HFFc6 (cell line): Measurements from ENCODE around the gene CCNB1IP1. TPM values are rescaled to one million over a fixed set of nuclear protein-coding genes. Genes with fewer than 3 reads are reported as not detected.

Experiments
- DNase-seq: peaks from one replicate; pipeline ENCODE4 v3.0.0-alpha.2; 2018
- H3K27ac Mint-ChIP-seq: 2 replicates; pipeline ENCODE4 v1.8.0; 2020; ENCODE audit warnings: mild to moderate bottlenecking, mixed read lengths
- H3K27me3 Mint-ChIP-seq: 2 replicates; pipeline ENCODE4 v1.8.0; 2021; ENCODE audit warnings: mild to moderate bottlenecking, moderate library complexity, mixed read lengths; ENCODE audit not compliant: insufficient read depth
- H3K36me3 Mint-ChIP-seq: 2 replicates; pipeline ENCODE4 v1.8.0; 2021; ENCODE audit warnings: low read depth, mixed read lengths
- H3K4me1 Mint-ChIP-seq: 2 replicates; pipeline ENCODE4 v1.8.0; 2020; ENCODE audit warnings: low read depth, mixed read lengths
- H3K4me3 Mint-ChIP-seq: 2 replicates; pipeline ENCODE4 v1.8.0; 2020; ENCODE audit warnings: mild to moderate bottlenecking, moderate library complexity, mixed read lengths
- H3K9me3 Mint-ChIP-seq: 2 replicates; pipeline ENCODE4 v1.8.0; 2020; ENCODE audit warnings: mild to moderate bottlenecking, mixed read lengths
- CTCF ChIP-seq: fragments of 200-600 bp; sonication (generic); IDR thresholded peaks from 2 replicates; pipeline ENCODE4 v1.5.0; 2021; ENCODE audit warnings: antibody characterized with exemption, mild to moderate bottlenecking
- total RNA-seq, 6 experiments: library from RNA; stranded (reverse); fragmentation: NEBNext Ultra II Directional; extraction: Animal tissue kit (Norgen Biotek cat#: 25700); gene quantifications; 2 replicates in 1 of 6; 3 replicates in 5 of 6; pipeline ENCODE4 v1.2.3, GENCODE V29; 2021

CCNB1IP1 gene
- total RNA-seq, 6 experiments from 2014 or later: 17.6 to 24.0 (median 20.3) TPM

GRCh38 chr14:20333494-20333841 lies 389 bp upstream of the CCNB1IP1 start:
- Mint-ChIP-seq H3K4me3 (peak overlapping the region; percentile 98), H3K27me3 (no peaks in the 10 kb centered on the region; the same call in 1 of the 2 replicates), H3K27ac (peak overlapping the region; percentile 93), H3K36me3 (peaks cover 6% of the 10 kb centered on the region; the same call in 1 of the 2 replicates), H3K4me1 (peaks cover 38% of the 10 kb centered on the region), H3K9me3 (no peaks in the 10 kb centered on the region)
- DNase-seq: no peak
- TF ChIP-seq CTCF: no peak

DNA sequence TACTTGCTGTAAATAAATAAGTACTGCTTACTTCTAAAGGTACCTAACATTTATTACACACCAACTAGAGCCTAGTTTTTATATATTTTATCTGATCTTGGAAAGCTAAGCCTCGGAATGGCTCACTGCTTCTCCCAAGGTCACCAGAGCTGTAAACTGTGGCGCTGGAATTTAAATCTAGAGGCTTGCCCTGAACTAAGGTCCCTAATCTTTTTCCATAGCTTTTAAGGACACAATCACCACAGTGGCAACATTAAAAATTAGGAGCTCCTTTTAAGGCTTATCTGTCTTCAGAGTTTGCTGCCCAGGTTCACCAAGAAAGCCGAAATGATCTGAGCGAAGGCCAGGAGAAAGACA lies 670 bp downstream of the CCNB1IP1 start:
- no peaks in the 10 kb centered on the region; the same call in 1 of the 2 replicates for H3K27me3 Mint-ChIP-seq
- H3K36me3 Mint-ChIP-seq: peaks cover 6% of the 10 kb centered on the region; the same call in 1 of the 2 replicates
- H3K4me1 Mint-ChIP-seq: peaks cover 45% of the 10 kb centered on the region
- DNase-seq: peak; percentile 12
- no peak for TF ChIP-seq CTCF
- peak overlapping the region; percentile 98 for H3K4me3 Mint-ChIP-seq
- H3K27ac Mint-ChIP-seq: peak overlapping the region; percentile 93
- no peaks in the 10 kb centered on the region for H3K9me3 Mint-ChIP-seq

DNA sequence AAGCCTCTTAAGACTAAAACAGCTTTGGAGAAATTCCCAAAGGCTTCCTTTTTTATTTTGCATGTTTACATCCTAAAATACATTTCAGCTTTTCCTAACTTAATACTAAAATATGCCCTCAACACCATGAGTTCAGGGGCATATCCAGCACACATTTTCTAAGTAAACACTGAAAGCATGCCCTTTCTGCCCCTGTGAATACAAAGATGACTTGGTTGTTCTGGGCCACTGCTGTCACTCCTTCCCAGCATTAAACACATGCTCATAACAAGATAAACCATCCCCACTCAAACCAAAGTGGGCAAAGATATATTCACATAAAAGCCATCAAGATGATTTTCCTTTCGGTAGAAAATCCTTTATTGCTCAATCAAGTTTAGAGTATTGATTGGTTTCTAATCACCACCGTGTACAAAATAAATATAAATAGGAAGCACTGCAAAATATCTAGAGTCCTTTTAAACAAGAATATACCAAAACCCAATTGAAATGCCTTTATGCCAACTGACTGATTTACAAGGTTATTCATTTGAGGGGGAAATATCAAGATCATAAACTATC lies 1.9 kb downstream of the CCNB1IP1 start:
- DNase-seq: no peak
- H3K27me3 Mint-ChIP-seq: no peaks in the 10 kb centered on the region; the same call in 1 of the 2 replicates
- H3K27ac Mint-ChIP-seq: peak overlapping the region; percentile 65
- H3K9me3 Mint-ChIP-seq: no peaks in the 10 kb centered on the region
- peak overlapping the region; percentile 98 for H3K4me3 Mint-ChIP-seq
- H3K4me1 Mint-ChIP-seq: peaks cover 52% of the 10 kb centered on the region
- H3K36me3 Mint-ChIP-seq: peaks cover 6% of the 10 kb centered on the region; the same call in 1 of the 2 replicates
- no peak for TF ChIP-seq CTCF

GRCh38 chr14:20329355-20329754 lies 3.7 kb downstream of the CCNB1IP1 start:
- Mint-ChIP-seq H3K4me1 (peaks cover 52% of the 10 kb centered on the region), H3K36me3 (peaks cover 9% of the 10 kb centered on the region; the same call in 1 of the 2 replicates), H3K27ac (no peak overlapping the region), H3K4me3 (no peak overlapping the region), H3K27me3 (no peaks in the 10 kb centered on the region), H3K9me3 (no peaks in the 10 kb centered on the region)
- DNase-seq: no peak
- no peak for TF ChIP-seq CTCF

DNA sequence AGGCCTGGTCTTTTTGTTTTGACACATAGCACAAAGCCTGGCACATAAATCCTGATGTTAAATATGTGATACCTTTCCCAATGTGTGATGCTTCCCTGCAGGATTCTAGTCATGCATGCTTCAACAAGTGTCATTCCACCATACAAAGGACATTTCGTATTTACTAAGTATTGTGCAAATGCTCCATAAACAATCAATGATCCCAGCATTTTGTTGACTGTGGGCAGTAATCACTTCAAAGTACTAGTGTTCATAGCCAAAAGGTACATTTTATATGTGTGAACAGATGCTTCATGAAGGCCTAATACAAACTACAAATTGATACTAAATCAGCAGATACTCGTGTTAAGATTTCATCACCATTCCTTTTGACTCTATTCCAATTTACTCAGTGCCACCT lies 4.4 kb downstream of the CCNB1IP1 start:
- Mint-ChIP-seq H3K27ac (peak overlapping the region; percentile 31; the same call in 1 of the 2 replicates), H3K36me3 (peaks cover 10% of the 10 kb centered on the region; the same call in 1 of the 2 replicates), H3K4me1 (peaks cover 52% of the 10 kb centered on the region), H3K27me3 (no peaks in the 10 kb centered on the region), H3K4me3 (no peak overlapping the region), H3K9me3 (no peaks in the 10 kb centered on the region)
- TF ChIP-seq CTCF: no peak
- no peak for DNase-seq
